ENCODE measurements around the gene EML4. TPM values are rescaled to one million over a fixed set of nuclear protein-coding genes. Genes with fewer than 3 reads are reported as not detected.

The EML4 gene
- total RNA-seq, 2 experiments from 2014 or later, result 58.2 to 59.7 TPM

DNA sequence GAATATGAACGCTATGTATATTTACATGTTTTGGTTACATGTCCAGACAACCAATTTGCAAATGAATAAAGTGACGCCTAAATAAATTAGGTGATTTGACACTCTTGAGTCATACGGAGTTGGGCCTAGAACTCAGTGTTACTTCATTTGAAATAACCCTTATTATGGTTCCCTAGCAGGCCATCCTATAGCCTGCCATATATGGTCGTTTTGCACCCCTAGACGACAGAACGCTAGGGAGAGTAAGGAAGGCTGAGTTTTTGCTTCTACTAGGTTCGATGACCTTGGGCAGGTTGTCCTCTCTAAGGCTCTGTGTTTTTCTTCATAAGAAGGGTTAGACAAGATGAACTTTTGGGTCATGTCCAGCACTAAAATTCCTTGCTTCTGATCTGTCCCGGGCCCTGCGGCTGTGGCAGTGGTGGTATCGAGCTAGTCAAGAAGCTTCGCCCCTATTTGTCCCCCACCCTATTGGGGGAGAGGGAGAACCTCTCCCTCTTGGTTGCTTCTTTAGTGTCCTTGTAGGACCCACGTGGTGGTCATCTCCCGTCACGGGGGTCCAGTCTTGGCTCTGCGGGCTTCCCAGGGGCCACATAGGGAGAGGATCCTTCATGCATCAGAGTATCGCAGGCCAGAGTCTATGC is 574 bp upstream of the EML4 start:
- Mint-ChIP-seq H3K27me3 (no peaks in the 10 kb centered on the region), H3K4me3 (no peak overlapping the region), H3K36me3 (ENCODE audit: low read depth) (peaks cover 2% of the 10 kb centered on the region), H3K9me3 (no peaks in the 10 kb centered on the region), H3K27ac (no peak overlapping the region), H3K4me1 (ENCODE audit: low read depth) (peaks cover 20% of the 10 kb centered on the region)
- POLR2A ChIA-PET, result interaction anchor here (1.0 to 3.7 kb wide), 2 partner anchors 14 to 36 kb away, joined by 3 to 17 read pairs; no protein-coding TSS in a partner anchor
- CTCF ChIA-PET, result interaction anchor here (0.8 to 1.6 kb wide), 3 partner anchors 14 to 63 kb away, joined by 3 to 5 read pairs (median 3); no protein-coding TSS in a partner anchor
- ATAC-seq (no peak), DNase-seq (no peak)
- TF ChIP-seq, protein P1, sequence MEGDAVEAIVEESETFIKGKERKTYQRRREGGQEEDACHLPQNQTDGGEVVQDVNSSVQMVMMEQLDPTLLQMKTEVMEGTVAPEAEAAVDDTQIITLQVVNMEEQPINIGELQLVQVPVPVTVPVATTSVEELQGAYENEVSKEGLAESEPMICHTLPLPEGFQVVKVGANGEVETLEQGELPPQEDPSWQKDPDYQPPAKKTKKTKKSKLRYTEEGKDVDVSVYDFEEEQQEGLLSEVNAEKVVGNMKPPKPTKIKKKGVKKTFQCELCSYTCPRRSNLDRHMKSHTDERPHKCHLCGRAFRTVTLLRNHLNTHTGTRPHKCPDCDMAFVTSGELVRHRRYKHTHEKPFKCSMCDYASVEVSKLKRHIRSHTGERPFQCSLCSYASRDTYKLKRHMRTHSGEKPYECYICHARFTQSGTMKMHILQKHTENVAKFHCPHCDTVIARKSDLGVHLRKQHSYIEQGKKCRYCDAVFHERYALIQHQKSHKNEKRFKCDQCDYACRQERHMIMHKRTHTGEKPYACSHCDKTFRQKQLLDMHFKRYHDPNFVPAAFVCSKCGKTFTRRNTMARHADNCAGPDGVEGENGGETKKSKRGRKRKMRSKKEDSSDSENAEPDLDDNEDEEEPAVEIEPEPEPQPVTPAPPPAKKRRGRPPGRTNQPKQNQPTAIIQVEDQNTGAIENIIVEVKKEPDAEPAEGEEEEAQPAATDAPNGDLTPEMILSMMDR (IDR thresholded peaks at IDR 0.05), result no peak
- intact Hi-C loops (cut with micrococcal nuclease), result no loop called here

DNA sequence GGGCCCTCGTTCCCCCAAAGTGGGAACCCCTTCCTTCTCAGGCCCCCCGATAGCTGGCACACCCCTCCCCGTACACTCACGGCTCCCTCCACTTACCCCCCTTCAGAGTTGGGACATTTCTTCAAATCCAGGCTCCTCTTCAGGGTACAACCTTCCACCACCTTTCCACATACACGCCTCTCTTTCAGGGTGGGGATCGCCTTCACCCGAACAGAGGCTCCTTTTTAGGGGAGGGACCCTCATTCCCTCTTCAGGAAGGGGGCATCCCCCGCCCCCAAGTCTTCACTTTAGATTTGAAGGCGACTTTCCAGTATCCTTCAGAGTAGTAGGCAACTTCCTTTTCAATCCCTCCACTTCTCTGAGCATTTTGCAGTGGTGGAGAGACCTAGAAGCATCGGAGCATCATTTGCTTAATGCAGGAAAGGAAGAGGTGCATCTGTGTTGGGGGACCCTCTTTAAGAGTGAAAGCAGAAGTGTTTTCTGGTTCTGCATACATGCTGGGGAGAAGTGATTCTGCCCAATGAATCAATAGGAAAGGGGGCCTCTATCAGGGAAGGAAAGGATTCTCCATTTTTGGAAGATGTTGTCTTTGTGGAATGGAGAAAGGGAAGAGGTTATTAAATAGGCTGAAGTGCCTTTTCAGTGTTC is 845 bp downstream of the EML4 start:
- H3K9me3 Mint-ChIP-seq, result no peaks in the 10 kb centered on the region
- no peak overlapping the region for H3K27ac Mint-ChIP-seq
- no peak overlapping the region for H3K4me3 Mint-ChIP-seq
- ATAC-seq (peak; percentile 5), DNase-seq (peak; percentile 25)
- CTCF ChIA-PET, result interaction anchor here (1.0 to 6.5 kb wide), 7 partner anchors 26 to 329 kb away, joined by 3 to 39 read pairs (median 4); no protein-coding TSS in a partner anchor
- H3K27me3 Mint-ChIP-seq, result no peaks in the 10 kb centered on the region
- POLR2A ChIA-PET, result interaction anchor here (1.0 to 3.8 kb wide), 3 partner anchors 11 to 64 kb away, joined by 4 to 17 read pairs (median 16); no protein-coding TSS in a partner anchor
- TF ChIP-seq, protein P1 (IDR thresholded peaks at IDR 0.05), result no peak
- peaks cover 22% of the 10 kb centered on the region for H3K4me1 Mint-ChIP-seq (ENCODE audit: low read depth)
- peaks cover 2% of the 10 kb centered on the region for H3K36me3 Mint-ChIP-seq (ENCODE audit: low read depth)
- intact Hi-C loops (cut with micrococcal nuclease), result loop anchor here (2.0 to 5.0 kb wide), 2 partner anchors 38 to 71 kb away; no protein-coding TSS in a partner anchor

DNA sequence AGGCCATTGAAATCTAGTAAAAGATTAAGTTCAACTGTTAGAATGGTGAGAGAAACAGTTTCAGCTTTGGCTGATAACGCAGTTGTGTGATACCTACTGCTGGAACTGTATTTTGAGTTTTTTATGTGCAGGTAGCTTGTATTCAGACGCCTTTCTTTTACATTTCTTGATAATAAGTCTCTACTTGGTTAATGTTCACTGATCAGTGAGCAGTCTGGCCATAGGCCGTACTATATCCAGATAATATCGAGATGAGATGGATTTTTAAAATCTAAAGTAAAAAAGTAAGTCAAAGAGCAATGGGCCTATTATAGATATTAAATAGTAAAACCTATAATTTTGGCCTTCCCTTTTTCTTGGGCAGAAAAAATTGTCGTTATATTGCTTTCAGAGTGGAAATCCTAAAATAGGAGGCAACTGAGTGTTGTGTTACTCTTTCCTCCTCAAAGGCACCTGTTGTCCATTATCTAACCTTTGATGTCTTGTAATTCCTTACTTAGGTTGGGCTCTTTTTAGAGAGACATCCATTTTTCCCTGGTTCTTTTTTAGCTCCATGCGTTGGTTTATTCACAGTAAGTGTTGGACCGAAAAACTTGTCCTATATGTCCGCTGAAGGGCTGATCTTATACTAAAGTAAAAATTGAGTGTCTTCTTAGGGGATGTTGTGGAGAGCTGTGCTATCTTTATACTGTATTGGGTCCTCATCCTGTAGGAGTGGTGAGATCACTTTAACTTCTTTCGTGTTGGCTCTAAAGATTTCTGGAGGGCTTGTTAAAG is 1.7 kb downstream of the EML4 start:
- Mint-ChIP-seq H3K27ac (no peak overlapping the region), H3K36me3 (ENCODE audit: low read depth) (peaks cover 2% of the 10 kb centered on the region), H3K9me3 (no peaks in the 10 kb centered on the region), H3K4me3 (no peak overlapping the region), H3K4me1 (ENCODE audit: low read depth) (peaks cover 23% of the 10 kb centered on the region), H3K27me3 (no peaks in the 10 kb centered on the region)
- POLR2A ChIA-PET, result interaction anchor here (0.6 to 3.8 kb wide), 12 partner anchors 10 to 75 kb away, joined by 3 to 17 read pairs (median 4); no protein-coding TSS in a partner anchor
- intact Hi-C loops (cut with micrococcal nuclease), result loop anchor here (2.0 to 5.0 kb wide), 2 partner anchors 39 to 72 kb away; no protein-coding TSS in a partner anchor
- ATAC-seq (no peak), DNase-seq (no peak)
- TF ChIP-seq, protein P1 (IDR thresholded peaks at IDR 0.05), result no peak
- CTCF ChIA-PET, result interaction anchor here (0.8 to 6.5 kb wide), 19 partner anchors 25 to 330 kb away, joined by 3 to 39 read pairs (median 4); partner anchors contain the start of gene COX7A2L

DNA sequence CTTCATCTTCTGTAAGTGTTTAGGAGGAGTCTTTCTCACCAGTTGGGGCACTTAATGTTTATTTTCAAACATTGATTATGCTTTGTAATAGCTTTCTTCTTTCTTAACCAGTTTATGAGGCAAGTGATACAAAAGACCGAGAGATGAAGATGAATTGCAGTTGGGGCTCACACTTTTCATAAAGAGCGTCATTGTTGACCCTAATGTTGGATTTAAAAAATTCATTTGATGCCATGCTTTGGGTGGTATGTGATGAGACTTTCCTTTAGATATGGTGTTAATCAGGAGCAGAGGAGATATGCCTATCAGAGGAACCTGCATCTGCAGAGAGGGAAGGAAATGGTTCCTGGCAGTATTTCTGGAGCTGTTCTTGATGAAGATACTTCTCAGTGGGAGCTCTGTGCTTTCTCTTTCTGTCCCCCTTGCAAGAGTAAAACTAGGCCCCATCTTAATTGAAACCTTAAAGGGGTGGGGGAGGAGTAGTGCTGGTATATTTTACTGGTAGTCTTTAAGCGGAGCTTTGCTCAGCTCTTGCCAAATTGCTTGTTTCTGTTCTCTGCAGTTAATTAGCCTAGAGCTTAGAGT is 2.3 kb downstream of the EML4 start:
- TF ChIP-seq, protein P1 (IDR thresholded peaks at IDR 0.05), result no peak
- intact Hi-C loops (cut with micrococcal nuclease), result loop anchor here (2.0 to 5.0 kb wide), 2 partner anchors 39 to 73 kb away; no protein-coding TSS in a partner anchor
- no peaks in the 10 kb centered on the region for H3K27me3 Mint-ChIP-seq
- ChIA-PET CTCF (interaction anchor here (0.7 to 6.5 kb wide), 18 partner anchors 9 to 302 kb away, joined by 3 to 39 read pairs (median 4); partner anchors contain the start of gene COX7A2L), POLR2A (interaction anchor here (0.6 to 3.8 kb wide), 12 partner anchors 11 to 75 kb away, joined by 3 to 17 read pairs (median 4); no protein-coding TSS in a partner anchor)
- no peaks in the 10 kb centered on the region for H3K9me3 Mint-ChIP-seq
- H3K4me1 Mint-ChIP-seq (ENCODE audit: low read depth), result peaks cover 29% of the 10 kb centered on the region
- DNase-seq, result no peak
- H3K36me3 Mint-ChIP-seq (ENCODE audit: low read depth), result peaks cover 8% of the 10 kb centered on the region
- H3K27ac Mint-ChIP-seq, result no peak overlapping the region
- peak; percentile 19 for ATAC-seq
- H3K4me3 Mint-ChIP-seq, result no peak overlapping the region
